Activated CD8-positive, alpha-beta memory T cell treated with anti-CD3 and anti-CD28 coated beads for 1 hour (primary cell): ENCODE data around the gene KRT5.

Experiments
- DNase-seq, 2 donors: peaks; one replicate each; pipeline ENCODE4 v3.0.0-alpha.2; 2020; ENCODE audit warnings: low read depth in 1 of 2; ENCODE audit errors: extremely low read depth in 1 of 2

The KRT5 gene

DNA sequence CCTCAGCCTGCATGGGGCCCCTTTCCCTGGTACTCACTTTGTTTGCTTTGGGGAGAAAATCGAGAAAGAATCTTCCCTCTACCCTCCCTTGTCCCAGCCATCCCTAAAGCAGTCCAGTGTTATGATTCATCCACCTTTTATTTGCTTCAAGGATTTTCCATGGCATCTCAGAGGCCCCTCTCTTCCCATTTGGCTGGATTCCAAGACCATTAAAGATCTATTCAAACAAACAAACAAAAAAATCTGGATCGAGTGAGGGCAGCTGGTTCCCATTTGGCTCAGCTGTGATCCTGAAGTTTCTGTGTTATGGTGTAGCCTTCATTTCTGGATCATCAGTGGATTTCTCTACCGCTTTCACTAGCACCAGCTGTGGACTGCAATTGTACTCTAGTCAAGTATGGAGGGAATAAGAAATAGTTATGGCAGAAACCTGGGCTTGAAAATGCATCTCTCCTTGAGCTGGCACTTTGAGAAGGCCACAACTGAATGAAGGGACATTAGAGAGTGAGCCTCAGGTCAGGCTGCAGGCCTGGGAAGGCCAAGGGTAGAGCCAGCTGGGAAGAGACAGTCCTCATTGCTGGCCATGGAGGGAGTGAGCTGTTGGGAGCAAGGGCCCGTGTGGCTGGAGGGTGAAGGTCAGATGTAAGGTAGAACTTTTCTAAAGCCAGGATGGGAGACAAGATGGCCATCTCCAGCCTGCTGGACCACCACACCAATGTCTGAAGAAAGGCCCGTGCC, 19.1 kb upstream of the KRT5 start:
- DNase-seq, result no peak

DNA sequence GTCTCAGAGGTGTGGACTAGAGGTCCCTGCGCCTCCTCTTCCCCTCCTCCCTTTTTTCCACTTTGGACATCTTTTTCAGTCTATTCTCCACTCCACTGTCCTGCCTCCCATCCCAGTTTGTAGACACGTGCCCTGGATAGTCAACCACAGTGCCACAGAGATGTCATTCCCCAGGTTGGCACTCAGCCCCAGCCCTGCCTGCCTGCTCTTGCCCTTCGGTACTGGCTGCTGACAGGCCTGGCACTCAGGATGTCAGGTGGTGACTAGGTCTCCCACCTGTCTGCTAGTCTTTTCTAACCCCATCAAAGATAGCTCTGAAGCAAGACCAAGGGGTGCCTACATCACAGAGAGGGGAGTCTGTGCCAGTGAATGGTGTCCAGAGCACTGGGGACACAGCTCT, 16.9 kb upstream of the KRT5 start:
- no peak for DNase-seq

DNA sequence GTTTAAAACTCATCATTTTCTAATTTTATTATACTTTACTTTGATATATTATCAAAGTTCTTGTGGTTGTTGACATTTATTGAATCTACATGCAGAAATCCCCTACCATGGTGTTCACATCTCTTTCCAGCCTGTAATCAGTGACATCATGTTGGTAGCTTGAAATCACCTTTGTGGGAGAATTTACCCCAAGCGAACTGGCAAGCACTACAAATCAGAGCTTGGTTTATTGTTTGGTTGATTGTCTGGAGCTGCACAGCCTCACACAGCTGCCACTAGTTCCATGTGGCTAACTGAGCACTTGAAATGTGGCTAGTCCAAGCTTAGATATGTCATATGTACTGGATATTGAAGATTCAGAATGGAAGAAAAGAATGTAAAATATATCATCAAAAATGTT, 15.4 kb upstream of the KRT5 start:
- DNase-seq, result no peak

DNA sequence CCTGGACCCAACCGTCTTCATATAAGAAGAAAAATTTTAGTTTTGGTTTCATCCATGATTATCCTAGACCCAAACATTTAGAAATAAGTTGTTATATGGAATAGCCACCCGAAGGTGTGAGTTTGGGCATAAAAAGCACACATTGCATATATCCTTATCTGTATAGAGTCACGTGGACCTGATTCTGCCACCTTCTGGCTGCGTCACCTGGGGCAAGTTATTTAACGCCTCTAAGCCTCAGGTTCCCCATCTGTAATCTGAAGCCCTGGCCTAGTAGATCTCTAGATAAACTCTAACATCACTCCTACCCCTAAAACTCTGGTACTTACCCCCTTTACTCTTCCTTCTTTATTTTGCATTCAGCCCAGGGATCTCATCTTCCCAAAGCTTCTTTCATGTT, 14.3 kb upstream of the KRT5 start:
- DNase-seq, result no peak

DNA sequence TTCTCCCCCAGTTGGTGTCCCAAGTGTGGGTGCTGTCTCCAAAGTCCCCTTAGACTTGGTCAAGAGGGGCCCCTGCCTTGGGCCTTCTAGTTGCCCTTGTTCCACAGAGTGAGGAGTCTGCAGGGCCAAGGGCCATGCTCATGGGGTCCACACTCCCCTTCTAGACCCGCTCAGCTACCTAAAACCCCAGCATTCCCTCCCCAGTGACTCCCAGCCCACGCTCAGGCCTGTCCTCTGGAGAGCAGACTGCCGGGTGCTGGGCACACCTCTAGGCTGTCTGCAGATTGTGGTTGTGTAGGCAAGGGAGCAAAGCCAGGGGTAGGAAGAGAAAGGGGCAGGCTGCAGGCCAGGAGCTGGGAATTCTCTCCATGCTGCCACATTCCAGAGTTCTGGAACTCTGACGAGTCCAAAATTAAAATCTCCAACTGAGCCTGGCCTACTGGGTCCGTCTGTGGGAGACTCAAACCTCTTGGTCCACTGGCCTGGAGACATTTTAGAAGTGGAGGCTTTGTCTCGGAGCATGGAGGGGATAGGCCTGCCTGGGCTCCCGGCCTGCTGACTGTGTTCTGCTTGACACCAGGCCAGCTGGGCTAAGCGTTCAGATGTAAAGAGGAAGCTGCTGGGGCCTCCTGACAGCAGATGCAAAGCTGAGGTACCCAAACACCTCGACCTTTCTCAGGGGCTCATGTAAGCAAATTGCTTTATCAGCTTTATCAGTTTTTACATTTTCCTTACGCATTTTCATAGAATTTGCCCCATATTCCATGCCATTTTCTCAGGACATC, 13.7 kb upstream of the KRT5 start:
- DNase-seq, result no peak

DNA sequence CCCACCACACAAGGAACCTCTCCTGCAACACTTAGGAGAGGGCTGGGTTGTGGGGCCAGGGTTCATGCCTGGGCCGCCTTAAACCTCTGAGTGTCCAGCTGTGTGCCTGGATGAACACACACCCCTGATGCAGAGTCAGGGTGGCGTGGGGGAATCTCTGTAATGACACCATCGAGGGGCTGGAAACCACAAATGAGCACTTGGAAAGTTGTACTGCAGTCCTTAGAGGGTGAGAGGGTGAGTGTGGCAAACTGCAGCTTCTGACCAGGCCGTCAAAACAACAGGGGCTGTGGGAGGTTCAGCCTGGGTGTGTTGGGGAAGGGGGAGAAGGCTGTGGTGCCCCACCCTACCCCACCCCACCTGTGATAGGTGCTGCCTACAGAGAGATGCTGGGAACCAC, 12.4 kb upstream of the KRT5 start:
- no peak for DNase-seq

DNA sequence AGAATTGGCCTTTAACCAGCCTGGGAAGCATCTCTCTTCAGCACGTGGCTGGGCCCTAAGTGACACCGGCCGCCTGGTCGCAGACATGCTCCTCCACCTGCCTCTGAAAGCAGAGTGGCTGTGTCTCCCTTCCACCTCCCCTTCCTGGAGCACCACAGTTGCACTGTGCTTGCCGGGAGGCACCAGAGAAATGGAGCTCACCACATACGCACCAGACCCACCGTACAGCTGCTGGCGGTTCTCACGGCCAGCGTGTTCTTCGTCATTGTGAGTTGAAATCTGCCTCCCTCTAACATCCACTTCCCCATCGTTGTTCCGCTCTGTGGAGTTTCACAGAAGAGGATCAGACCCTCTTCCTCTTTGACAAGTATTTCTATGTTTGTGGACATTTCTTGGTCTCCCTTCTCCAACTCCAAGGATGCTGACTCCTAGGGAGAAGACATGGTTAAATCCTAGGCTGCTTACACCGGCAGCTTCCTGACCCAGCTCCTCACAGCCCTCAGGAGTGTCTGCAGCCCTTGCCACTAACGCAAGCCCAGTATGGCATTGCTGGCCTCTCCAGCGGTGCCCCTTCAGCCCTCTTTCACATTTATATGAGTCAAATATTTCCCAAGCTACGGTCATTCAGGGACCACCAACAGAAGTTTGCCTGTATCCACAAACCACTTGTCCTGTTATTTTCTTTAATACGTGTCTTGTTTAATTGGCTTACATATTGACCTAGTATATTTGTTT, 11.5 kb upstream of the KRT5 start:
- DNase-seq, result no peak

DNA sequence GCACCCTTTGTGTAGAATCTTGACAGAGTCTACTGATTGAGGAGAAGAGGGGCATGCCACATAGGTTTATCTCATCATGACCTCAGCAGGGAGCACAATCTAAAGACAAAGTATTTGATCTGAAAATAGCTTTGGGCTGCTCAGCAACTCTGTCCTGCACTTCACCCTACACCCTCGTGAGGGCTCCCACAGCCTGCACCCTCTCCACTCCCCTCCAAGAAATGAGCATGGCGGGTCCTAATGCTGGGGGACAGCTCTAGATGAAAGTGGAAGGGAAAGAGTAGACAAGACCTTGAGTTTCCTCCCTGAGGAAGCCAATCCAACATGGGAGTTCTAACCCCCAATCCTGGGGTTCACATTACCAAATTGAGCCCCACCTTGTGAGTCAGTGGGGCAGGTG, 10.7 kb upstream of the KRT5 start:
- no peak for DNase-seq

DNA sequence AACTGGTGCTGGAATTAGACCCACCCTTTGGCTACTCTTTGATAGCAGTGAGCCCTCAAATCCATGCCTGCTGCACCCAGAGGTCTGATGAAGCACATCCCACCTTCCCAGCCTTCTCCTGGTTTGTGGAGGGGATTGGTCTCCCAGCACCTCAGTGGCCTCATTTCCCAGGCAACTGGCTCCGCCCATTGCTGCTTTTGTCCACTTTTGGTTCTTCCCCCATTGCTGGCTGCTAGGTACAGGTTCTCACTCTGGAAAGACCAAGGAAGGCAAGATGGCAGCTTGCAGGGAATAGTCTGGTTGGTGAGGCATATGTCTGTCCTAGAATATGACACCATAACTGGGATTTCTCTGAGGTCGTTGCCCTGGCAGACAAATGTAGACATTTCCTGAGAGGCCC, 10.2 kb upstream of the KRT5 start:
- no peak for DNase-seq

DNA sequence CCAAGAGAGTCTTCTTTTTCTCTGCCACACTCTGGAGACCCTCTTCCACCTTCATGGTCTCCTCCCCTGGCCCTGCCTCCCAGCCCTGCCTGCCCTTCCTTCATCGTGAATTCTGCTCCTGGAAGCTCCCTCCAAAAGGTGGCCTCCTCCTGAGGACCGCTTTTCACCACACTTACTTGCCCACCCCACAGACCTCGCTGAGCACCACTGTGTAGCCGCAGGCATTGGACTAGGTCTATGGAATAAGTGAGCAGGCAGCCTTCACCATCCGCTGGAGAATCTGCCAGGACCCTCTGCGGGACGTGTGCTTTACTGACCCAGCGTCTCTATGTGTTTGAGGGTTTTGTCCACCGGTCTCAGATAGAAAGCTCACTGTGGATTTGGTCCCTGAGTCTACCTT, 9.7 kb upstream of the KRT5 start:
- DNase-seq, result no peak

DNA sequence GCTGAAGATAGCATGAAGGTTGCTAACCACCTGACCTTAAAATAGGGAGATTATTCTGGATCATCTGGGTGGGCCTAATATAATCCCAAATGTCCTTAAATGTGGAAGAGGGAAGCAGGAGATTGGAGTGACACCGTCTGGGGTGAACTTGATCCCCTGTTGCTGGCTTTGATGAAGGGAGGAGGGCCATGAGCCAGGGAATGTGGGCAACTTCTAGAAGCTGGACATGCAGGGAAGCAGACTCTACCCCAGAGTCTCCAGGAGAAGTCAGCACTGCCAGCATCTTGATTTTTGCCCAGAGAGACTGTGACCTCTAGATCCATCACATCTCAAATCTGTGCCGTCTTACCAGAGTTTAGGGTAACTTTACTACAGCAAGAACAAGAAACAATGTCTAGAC, 9.2 kb upstream of the KRT5 start:
- DNase-seq, result no peak

DNA sequence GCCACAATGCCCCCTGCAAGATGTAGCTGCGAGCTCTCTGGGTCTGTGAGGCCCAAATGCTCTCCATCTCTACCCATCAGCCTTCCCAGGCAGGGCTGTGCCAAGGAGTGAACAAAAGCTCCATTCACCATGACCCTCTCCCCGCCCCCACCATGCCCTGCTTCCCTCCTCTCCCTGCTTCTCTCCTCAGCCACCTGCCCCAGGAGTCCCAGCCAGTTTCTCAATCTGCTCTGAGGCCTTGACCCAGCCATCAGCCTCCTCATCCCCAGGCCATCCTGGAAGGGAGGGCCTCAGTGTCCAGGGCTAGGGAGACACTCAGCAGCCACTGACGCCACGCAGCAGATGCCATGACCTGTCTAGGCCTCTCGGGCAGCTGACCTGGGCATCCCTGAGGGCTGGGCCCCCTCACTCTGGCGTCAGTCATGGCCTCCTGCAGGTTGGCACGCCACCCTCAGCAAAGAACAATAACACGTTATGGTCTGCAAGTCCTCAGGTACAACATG, 8.5 kb upstream of the KRT5 start:
- no peak for DNase-seq

DNA sequence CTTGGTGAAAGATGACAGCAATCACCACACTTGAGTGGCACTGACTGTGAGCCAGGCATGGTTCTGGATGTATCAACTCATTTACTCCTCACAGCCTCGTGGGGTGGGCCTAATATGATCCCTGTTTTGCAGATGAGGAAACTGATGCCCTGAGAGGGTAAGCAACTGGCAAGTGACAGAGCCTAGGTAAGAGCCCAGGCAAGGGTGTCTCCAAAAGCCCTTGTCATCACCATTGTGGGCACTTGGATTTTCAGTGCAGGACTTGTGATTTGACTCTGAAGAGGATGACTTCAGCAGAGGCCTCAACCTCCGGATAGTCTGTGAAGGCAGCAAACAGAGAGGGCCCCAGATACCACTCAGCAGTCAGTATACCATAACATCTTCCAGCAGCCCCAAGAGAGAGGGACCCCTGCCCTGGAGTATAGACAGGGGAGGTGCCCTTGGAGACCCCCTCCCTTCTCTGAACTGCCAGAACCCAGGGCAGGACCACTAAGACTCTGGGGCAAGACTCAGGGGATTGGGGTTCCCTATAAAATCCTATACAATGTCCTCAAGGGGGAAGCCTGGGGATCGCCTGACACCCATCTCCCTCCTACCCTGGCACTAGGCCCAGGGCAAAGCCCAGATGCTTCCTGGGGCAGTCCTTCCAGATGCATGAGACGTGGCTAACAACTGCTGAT, 7.1 kb upstream of the KRT5 start:
- DNase-seq, result no peak

DNA sequence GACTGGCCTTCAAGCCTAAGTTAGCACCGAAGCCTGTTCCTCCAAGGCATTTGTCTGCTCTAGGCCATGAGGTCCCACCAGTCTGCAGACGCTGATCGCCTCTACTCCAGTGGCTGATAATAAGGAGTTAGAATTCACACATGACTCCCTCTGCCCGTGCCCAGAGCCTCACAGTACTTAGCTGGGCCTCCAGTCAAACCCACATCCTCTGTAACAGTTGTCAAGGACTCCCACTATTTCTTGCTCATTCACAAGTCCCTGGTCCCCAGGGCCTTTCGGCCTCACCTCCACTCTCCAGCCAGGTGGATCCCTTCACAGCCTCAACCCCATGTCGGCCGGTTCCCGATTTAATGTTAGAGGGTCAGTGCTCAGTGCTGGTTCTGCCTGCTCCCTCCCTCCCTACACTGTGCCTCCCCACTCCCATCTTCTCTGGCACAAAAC, 6.3 kb upstream of the KRT5 start:
- DNase-seq, result no peak

DNA sequence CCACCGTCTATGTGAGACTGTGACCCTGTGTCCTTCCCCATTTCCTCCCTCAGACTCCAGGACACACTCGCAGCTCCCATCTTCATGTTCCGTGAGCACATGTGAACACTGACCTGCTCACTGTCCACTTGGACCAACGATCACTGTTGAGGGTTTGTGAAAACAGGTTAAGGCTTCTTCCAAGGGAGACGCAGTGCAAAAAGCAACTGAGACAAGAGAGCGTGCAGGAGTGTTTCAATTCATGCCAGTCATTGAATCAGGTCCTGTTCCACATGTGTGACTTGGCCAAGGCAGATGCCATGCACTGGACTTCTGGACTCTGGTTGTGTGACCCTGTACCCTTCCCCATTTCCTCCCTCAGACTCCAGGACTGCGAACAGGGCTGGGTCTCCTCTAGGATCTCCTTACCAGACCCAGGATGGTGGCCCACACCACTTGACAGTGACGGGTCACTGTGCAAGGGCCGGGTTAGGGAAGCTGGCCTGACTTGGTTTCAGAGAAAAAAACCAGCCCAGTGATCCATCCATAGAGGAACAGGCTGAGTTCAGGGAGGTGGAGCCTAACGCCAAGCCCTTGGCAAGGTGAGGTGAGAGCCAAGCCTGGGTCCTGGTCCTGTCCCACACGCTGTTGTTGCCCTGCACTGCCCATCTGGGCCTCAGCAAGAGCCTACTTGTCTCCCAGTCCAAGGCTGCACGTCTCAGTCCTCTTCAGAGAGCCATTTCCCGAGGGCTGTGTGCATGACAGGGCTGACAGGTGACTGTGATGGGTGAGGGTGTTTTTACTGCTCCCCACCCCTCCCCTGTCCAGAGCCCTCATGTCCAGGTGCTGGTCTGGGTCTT, 5.7 kb upstream of the KRT5 start:
- DNase-seq, result no peak

DNA sequence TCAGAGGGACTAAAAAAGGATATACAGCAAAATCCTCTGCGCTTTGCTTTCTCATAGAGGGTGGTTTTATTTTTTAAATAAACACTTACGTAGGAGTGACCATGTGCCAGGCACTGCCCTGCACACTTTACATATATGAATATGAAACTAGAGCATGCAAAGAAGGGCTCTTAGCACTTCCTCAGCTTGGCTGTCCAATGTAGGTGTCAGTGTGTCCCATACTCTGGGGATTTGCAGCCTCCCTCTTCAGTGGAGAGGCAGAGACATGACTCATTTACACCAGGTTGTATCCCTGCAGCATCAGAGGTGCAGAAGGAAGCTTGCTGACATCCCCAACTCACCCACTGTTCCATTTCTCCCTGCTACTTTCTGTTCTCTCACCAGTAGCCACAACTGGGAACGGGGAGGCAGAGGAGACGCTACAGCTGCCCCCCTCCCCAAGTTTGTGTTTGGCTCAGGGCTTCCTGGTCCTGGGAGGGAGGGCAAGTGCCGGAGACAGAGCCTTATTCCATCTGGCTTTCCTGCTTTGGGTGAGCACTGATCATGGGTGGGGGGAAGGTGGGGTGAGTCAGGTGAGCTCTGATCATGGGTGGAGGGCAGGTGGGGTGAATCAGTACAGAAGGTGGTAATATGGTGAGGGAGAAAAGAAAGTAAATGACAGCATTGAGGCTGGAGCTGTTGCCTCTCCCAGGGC, 4.9 kb upstream of the KRT5 start:
- no peak for DNase-seq

DNA sequence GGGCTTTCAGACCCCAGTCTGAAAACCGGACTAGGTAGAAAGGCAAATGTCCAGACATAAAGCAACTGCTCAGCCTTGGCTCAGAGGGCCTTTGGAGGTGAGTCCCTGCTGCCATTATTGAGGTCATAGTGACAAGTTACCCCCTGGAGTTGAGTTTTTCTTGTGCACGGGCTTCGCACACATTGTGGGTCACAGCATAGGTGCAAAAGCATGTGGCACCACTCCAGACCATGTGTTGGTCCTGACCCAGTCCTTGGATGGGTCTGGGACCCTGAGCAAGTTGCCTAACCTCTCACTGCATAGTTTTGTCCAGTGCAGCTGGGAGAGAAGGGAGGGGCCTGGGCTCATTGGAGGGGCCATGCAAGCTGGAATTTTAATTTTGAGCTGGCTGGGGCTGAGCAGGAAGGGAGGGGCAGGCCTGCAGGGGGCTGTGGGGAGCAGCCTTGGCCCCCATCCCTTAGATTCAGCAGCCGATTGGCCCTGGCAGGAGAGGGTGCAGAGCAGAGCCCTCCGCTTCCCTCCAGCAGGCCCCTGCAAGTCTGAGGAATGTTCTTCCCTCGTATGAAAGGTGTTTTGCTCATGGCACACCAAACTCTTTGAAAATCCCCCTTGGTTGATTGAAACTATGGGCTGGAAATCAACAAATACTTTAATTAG, 4.2 kb upstream of the KRT5 start:
- no peak for DNase-seq

DNA sequence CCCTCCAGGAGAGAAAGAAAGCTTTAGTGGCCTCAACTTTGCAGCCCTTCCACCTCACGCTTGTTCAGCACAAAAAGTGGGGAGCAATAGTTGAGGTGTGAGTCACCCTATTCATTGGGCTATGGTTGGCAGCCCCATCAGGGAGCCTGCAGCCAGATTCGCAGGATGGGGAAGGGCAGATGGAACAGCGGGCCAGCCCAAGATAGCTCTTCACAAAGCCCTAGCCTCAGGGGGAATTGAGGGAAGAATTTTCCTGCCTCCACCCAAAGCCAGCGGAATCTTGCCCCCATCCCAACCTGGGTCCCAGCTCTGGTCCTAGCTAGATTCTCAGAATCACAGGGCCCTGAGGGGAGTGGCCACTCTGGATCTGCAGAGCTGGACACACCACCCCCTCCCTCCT, 3.6 kb upstream of the KRT5 start:
- DNase-seq, result no peak

DNA sequence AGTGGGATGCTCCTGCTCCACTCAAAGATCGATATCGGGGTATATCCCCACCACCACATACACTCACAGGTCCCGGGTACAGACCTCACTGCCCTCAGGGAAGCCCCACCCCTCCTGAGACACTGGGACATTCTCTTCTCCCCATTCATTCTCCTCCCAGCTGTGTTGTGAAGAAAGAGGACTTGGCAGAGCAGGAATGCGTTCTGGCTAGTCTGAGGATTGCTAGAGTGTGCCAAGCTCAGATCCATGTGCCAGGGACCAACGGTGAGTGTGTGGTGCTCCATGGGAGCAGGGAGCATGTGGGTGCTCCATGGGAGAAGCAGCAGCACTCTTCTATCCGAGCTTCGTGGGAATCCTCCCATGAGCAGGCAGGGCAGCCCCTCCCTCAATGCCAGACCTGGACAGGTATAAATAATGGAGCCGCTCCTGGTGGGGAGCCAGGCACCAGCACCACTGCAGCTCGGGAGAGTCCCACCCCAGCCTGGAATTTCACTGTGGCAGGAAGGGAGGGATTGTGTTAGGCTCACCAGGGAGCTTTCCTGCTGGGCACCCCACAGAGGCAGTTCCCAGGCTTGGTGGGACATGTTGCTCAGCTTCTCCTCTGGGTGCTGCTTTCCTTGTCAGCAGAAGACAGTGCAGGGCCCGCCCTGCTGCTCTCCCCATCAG, 2.3 kb upstream of the KRT5 start:
- DNase-seq, result no peak
